Liver (tissue), 9 donors: Measurements from ENCODE around the gene SMARCC2. TPM values are rescaled to one million over a fixed set of nuclear protein-coding genes. Genes with fewer than 3 reads are reported as not detected.

Experiments used
- DNase-seq: peaks from one replicate; pipeline ENCODE4 v3.0.0-alpha.2; 2017; ENCODE audit warnings: low spot score
- H3K27ac ChIP-seq, 2 donors: one replicate each; pipeline ENCODE4 v1.7.0; 2013; ENCODE audit warnings: inconsistent platforms in 2 of 2, low read length in 2 of 2, control low read depth in 1 of 2, low read depth in 1 of 2, mild to moderate bottlenecking in 1 of 2
- H3K27me3 ChIP-seq, 4 donors: one replicate each; pipeline versions ENCODE4 v1.6.1 to v1.7.0; 2013; ENCODE audit warnings: low read length in 3 of 4, inconsistent platforms in 1 of 4, mild to moderate bottlenecking in 1 of 4, moderate library complexity in 1 of 4; ENCODE audit not compliant: control insufficient read depth in 4 of 4, insufficient read depth in 4 of 4
- H3K36me3 ChIP-seq, 4 donors: one replicate each; pipeline versions ENCODE4 v1.6.1 to v1.7.0; 2013; ENCODE audit warnings: low read length in 3 of 4, mild to moderate bottlenecking in 3 of 4, low read depth in 1 of 4, moderate library complexity in 1 of 4; ENCODE audit not compliant: control insufficient read depth in 4 of 4, insufficient read depth in 3 of 4
- H3K4me1 ChIP-seq, 4 donors: one replicate each; pipeline versions ENCODE4 v1.6.1 to v1.7.0; 2013; ENCODE audit warnings: low read length in 3 of 4, mild to moderate bottlenecking in 3 of 4, moderate library complexity in 1 of 4; ENCODE audit not compliant: control insufficient read depth in 4 of 4, insufficient read depth in 4 of 4
- H3K4me3 ChIP-seq, 3 donors: one replicate each; pipeline versions ENCODE4 v1.6.1 to v1.7.0; 2013; ENCODE audit warnings: low read length in 3 of 3, control low read depth in 1 of 3, low read depth in 1 of 3, mild to moderate bottlenecking in 1 of 3
- H3K9ac ChIP-seq, 2 donors: one replicate each; pipeline ENCODE4 v1.7.0; 2013; ENCODE audit warnings: low read length in 2 of 2, mild to moderate bottlenecking in 2 of 2, moderate library complexity in 2 of 2, control low read depth in 1 of 2, low read depth in 1 of 2
- H3K9me3 ChIP-seq, 4 donors: one replicate each; pipeline versions ENCODE4 v1.6.1 to v1.7.0; 2013; ENCODE audit warnings: low read length in 3 of 4; ENCODE audit not compliant: control insufficient read depth in 4 of 4
- ATF3 ChIP-seq: IDR thresholded peaks from 2 replicates; pipeline ENCODE4 v1.6.1; 2016; ENCODE audit warnings: antibody characterized with exemption
- EGR1 ChIP-seq, 2 donors: IDR thresholded peaks; 2 replicates each; pipeline ENCODE4 v1.6.1; 2016 to 2018; ENCODE audit warnings: antibody characterized with exemption in 2 of 2, low read depth in 2 of 2
- FOXA1 ChIP-seq: IDR thresholded peaks from 2 replicates; pipeline ENCODE4 v1.6.1; 2016; ENCODE audit warnings: antibody characterized with exemption
- FOXA2 ChIP-seq: IDR thresholded peaks from 2 replicates; pipeline ENCODE4 v1.6.1; 2016; ENCODE audit warnings: antibody characterized with exemption
- HNF4A ChIP-seq, 2 donors: conservative IDR thresholded peaks; 2 replicates each; pipeline ENCODE4 v1.6.1; 2016; ENCODE audit warnings: antibody characterized with exemption in 2 of 2, mild to moderate bottlenecking in 2 of 2
- HNF4G ChIP-seq: IDR thresholded peaks from 2 replicates; pipeline ENCODE4 v1.6.1; 2016; ENCODE audit warnings: antibody characterized with exemption
- JUND ChIP-seq, 2 donors: IDR thresholded peaks; 2 replicates each; pipeline ENCODE4 v1.6.1; 2016; ENCODE audit warnings: antibody characterized with exemption in 2 of 2
- RAD21 ChIP-seq, 2 donors: IDR thresholded peaks; 2 replicates each; pipeline ENCODE4 v1.6.1; 2016; ENCODE audit warnings: antibody characterized with exemption in 2 of 2, mild to moderate bottlenecking in 2 of 2
- REST ChIP-seq: IDR thresholded peaks from 2 replicates; pipeline ENCODE4 v1.6.1; 2016; ENCODE audit warnings: antibody characterized with exemption, mild to moderate bottlenecking
- RXRA ChIP-seq, 2 donors: IDR thresholded peaks; 2 replicates each; pipeline ENCODE4 v1.6.1; 2017 to 2018; ENCODE audit warnings: antibody characterized with exemption in 2 of 2, mild to moderate bottlenecking in 1 of 2
- SP1 ChIP-seq: IDR thresholded peaks from 2 replicates; pipeline ENCODE4 v1.6.1; 2018; ENCODE audit warnings: antibody characterized with exemption, mild to moderate bottlenecking
- TAF1 ChIP-seq: conservative IDR thresholded peaks from 2 replicates; pipeline ENCODE4 v1.6.1; 2016; ENCODE audit warnings: antibody characterized with exemption, mild to moderate bottlenecking
- YY1 ChIP-seq: IDR thresholded peaks from 2 replicates; pipeline ENCODE4 v1.6.1; 2016; ENCODE audit warnings: antibody characterized with exemption, mild to moderate bottlenecking
- ZBTB33 ChIP-seq: IDR thresholded peaks from 2 replicates; pipeline ENCODE4 v1.6.1; 2016; ENCODE audit warnings: antibody characterized with exemption
- WGBS: extraction: QIAGEN DNeasy Blood & Tissue Kit; methylation state at CpG from one replicate; pipeline ENCODE4 v1.1.7; 2013; 5-methylcytosine and 5-hydroxymethylcytosine counted together
- polyA plus RNA-seq, 2 donors: library from polyadenylated mRNA; stranded (reverse) in 1 of 2; unstranded in 1 of 2; fragments of 200-250 nt in 1 of 2; fragments of >200 nt in 1 of 2; fragmentation: Nextera tagmentation in 1 of 2; extraction: Ambion mirVana in 1 of 2; gene quantifications; one replicate each; pipeline versions ENCODE4 v1.2.1 to v1.2.3, GENCODE V29; 2013 to 2015
- total RNA-seq, 2 donors: library from RNA; depleted of rRNA; stranded (reverse); fragments of >200 nt; gene quantifications; one replicate each; pipeline ENCODE4 v1.2.3, GENCODE V29; 2014
- donor health status: healthy.
- donor health status: healthy.
- donor health status: healthy.
- donor health status: healthy.
- donor health status: healthy.

SMARCC2 gene
- total and polyA plus RNA-seq, 4 donors: 12.8 to 24.8 (median 22.5) TPM

DNA sequence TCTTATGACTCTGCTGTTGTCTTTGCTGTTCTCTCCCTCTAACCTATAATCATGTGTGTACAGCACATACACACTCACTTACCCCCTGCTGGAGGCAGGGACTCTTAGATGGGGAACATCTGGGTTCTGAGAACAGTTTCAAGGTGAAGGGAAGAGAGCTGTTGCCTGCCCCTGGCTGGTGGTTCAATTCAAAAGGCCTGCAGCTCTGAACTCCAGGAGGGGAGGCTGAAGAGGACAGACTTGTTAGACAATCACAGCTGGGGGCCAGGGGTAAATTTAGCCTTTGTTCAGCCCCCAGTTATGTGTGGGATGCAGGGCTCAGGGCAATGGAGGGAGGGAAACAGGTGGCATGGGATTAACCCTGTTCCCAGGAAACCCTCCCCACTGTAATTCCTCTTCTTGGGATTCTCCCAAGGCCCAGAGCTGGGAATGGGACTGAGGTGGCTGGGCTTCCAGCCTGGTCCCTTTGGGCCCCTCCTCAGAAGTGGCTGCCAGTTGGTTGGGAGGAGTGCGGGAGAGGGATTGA is 35.0 kb downstream of the SMARCC2 start:
- 100% methylated on average over 1 of the region's 1 CpG for WGBS
- H3K9ac ChIP-seq: no peak overlapping the region

DNA sequence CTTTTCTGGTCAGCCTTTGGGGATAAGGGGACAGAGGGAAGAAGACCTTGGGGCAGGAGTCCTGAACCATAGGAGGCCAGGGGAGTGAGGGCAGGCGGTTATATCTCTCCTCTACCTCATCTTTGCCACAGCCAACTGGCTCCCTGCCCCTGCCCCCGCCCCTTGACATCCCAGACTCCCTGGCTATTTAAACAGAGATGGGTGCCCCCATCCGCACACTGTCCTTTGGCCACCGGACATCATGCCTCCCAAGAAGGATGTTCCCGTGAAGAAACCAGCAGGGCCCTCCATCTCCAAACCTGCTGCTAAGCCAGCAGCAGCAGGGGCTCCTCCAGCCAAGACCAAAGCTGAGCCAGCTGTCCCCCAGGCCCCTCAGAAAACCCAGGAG is 35.6 kb downstream of the SMARCC2 start:
- H3K27me3 ChIP-seq: no peaks in the 10 kb centered on the region
- no peak overlapping the region for H3K4me3 ChIP-seq
- no peak overlapping the region for H3K27ac ChIP-seq
- H3K4me1 ChIP-seq: peaks cover 9 to 37% (median 28%) of the 10 kb centered on the region in 4 donors
- H3K9ac ChIP-seq: no peak overlapping the region
- DNase-seq: no peak
- no peaks in the 10 kb centered on the region for H3K36me3 ChIP-seq
- H3K9me3 ChIP-seq: no peaks in the 10 kb centered on the region
- WGBS: 86% methylated on average over 5 of the region's 5 CpGs
- TF ChIP-seq ATF3 (no peak), RAD21 (IDR thresholded peaks at IDR 0.05) (no peak), ZBTB33 (no peak), HNF4G (no peak), FOXA2 (no peak), FOXA1 (no peak), EGR1 (IDR thresholded peaks at IDR 0.05; ENCODE audit: low read depth in 2 of 2) (no peak), TAF1 (no peak), RXRA (IDR thresholded peaks at IDR 0.05) (no peak)

More for the DNA sequence above, 35.0 kb downstream of the SMARCC2 start:
- H3K4me1 ChIP-seq: peaks cover 9 to 43% (median 33%) of the 10 kb centered on the region in 4 donors
- no peak for TF ChIP-seq RXRA (IDR thresholded peaks at IDR 0.05)
- no peak for TF ChIP-seq ATF3
- TF ChIP-seq FOXA1: no peak
- no peak for TF ChIP-seq SP1
- no peak for TF ChIP-seq HNF4A (conservative IDR thresholded peaks at IDR 0.05)
- TF ChIP-seq JUND (IDR thresholded peaks at IDR 0.05): no peak
- no peak for TF ChIP-seq HNF4G
- TF ChIP-seq YY1: no peak
- TF ChIP-seq EGR1 (IDR thresholded peaks at IDR 0.05; ENCODE audit: low read depth in 2 of 2): no peak
- TF ChIP-seq REST: no peak
- no peak for TF ChIP-seq ZBTB33
- H3K36me3 ChIP-seq: no peaks in the 10 kb centered on the region
- H3K4me3 ChIP-seq: no peak overlapping the region
- no peaks in the 10 kb centered on the region for H3K27me3 ChIP-seq
- no peaks in the 10 kb centered on the region for H3K9me3 ChIP-seq
- no peak overlapping the region for H3K27ac ChIP-seq
- DNase-seq: no peak
